Ishikawa (cell line): Measurements from ENCODE around the gene FADS2.

Source experiments
- CEBPB ChIP-seq: IDR thresholded peaks from 2 replicates; pipeline ENCODE4 v1.6.1; 2012
- CREB1 ChIP-seq: IDR thresholded peaks from 2 replicates; pipeline ENCODE4 v1.6.1; 2012; ENCODE audit warnings: low read depth
- EGR1 ChIP-seq: IDR thresholded peaks from 2 replicates; pipeline ENCODE4 v1.6.1; 2012
- FOXM1 ChIP-seq: IDR thresholded peaks from 2 replicates; pipeline ENCODE4 v1.6.1; 2012; ENCODE audit warnings: low read depth, borderline replicate concordance
- MAX ChIP-seq: IDR thresholded peaks from 2 replicates; pipeline ENCODE4 v1.6.1; 2012
- NFIC ChIP-seq: IDR thresholded peaks from 2 replicates; pipeline ENCODE4 v1.6.1; 2012
- RAD21 ChIP-seq: IDR thresholded peaks from 2 replicates; pipeline ENCODE4 v1.6.1; 2012; ENCODE audit warnings: low read depth
- REST ChIP-seq: IDR thresholded peaks from 2 replicates; pipeline ENCODE4 v1.6.1; 2012; ENCODE audit warnings: low read depth, mild to moderate bottlenecking
- TCF12 ChIP-seq: IDR thresholded peaks from 2 replicates; pipeline ENCODE4 v1.6.1; 2012; ENCODE audit warnings: low read depth
- TEAD4 ChIP-seq: IDR thresholded peaks from 2 replicates; pipeline ENCODE4 v1.6.1; 2012
- USF1 ChIP-seq: IDR thresholded peaks from 2 replicates; pipeline ENCODE4 v1.6.1; 2012
- YY1 ChIP-seq: IDR thresholded peaks from 2 replicates; pipeline ENCODE4 v1.6.1; 2012; ENCODE audit warnings: low read depth

GRCh38 chr11:61810671-61811175 lies 17.4 kb upstream of the FADS2 start:
- no peak for TF ChIP-seq YY1
- no peak for TF ChIP-seq TCF12
- no peak for TF ChIP-seq FOXM1
- TF ChIP-seq TEAD4 = no peak
- TF ChIP-seq RAD21 = no peak
- TF ChIP-seq USF1 = no peak
- TF ChIP-seq NFIC = no peak
- no peak for TF ChIP-seq EGR1
- TF ChIP-seq REST = no peak
- no peak for TF ChIP-seq MAX
- no peak for TF ChIP-seq CEBPB
- TF ChIP-seq CREB1 = no peak
